ENCODE results near the gene NRL. TPM values are rescaled to one million over a fixed set of nuclear protein-coding genes. Genes with fewer than 3 reads are reported as not detected.
A peak's percentile ranks its signal among the peaks of the same experiment; 100 is the strongest.
"Not testable (repeated sequence)": the region's sequence is repeated elsewhere in the genome, so short reads cannot be mapped to it uniquely, and the experiment has no call there.

NRL gene
- total and polyA plus RNA-seq, 2 donors (not counting 1 experiment from before 2014, with no cell fraction given) = 0.45 to 0.99 TPM

GRCh38 chr14:24052656-24053547 lies 61.8 kb downstream of the NRL start:
- Histone ChIP-seq H2AFZ (ENCODE audit: low read length) (no peak overlapping the region), H3K4me1 (ENCODE audit: control insufficient read depth, extremely low read depth, insufficient read depth, low read length) (no peaks in the 10 kb centered on the region), H3K27me3 (ENCODE audit: control insufficient read depth, insufficient read depth, low read length) (peaks cover 16% of the 10 kb centered on the region), H4K20me1 (ENCODE audit: control insufficient read depth, extremely low read depth, insufficient read depth, low read length) (no peaks in the 10 kb centered on the region), H3K79me2 (ENCODE audit: control insufficient read depth, insufficient read depth, low read length) (no peaks in the 10 kb centered on the region), H3K36me3 (ENCODE audit: control insufficient read depth, insufficient read depth, low read length) (no peaks in the 10 kb centered on the region), H3K27ac (ENCODE audit: insufficient read depth, low read length) (no peak overlapping the region), H3K9me3 (ENCODE audit: control insufficient read depth, insufficient read depth, low read depth, low read length) (no peaks in the 10 kb centered on the region), H3K4me2 (ENCODE audit: extremely low read depth, insufficient read depth, low read length) (peak overlapping the region; percentile 91), H3K4me3 (replicated peaks in 1 of 4; ENCODE audit: control extremely low read depth in 1 of 4, insufficient read depth in 1 of 4, low read depth in 3 of 4, low read length in 4 of 4) (peak overlapping the region in 1 of 4 experiments; percentile 59), H3K9ac (ENCODE audit: insufficient read depth, low read length) (no peak overlapping the region)
- TF ChIP-seq EZH2 (IDR thresholded peaks at IDR 0.05; ENCODE audit: low read length, missing control alignments) = no peak
- DNase-seq (ENCODE audit: low read depth in 2 of 2) = no peak

GRCh38 chr14:24051789-24052655 lies 62.7 kb downstream of the NRL start, which contains the start of gene CARMIL3:
Gene CARMIL3, plus strand, starts transcription at chr14:24052009. Its CDS starts 145 bp downstream, at chr14:24052154.
- Histone ChIP-seq H3K4me2 (ENCODE audit: extremely low read depth, insufficient read depth, low read length) (peak within 1 kb of the TSS; percentile 91), H3K4me3 (replicated peaks in 1 of 4; ENCODE audit: control extremely low read depth in 1 of 4, insufficient read depth in 1 of 4, low read depth in 3 of 4, low read length in 4 of 4) (peak within 1 kb of the TSS; percentile 38 to 59 (median 50)), H3K36me3 (ENCODE audit: control insufficient read depth, insufficient read depth, low read length) (no peaks in the 10 kb centered on the region), H2AFZ (ENCODE audit: low read length) (peak within 1 kb of the TSS; percentile 55), H3K4me1 (ENCODE audit: control insufficient read depth, extremely low read depth, insufficient read depth, low read length) (no peaks in the 10 kb centered on the region), H4K20me1 (ENCODE audit: control insufficient read depth, extremely low read depth, insufficient read depth, low read length) (no peaks in the 10 kb centered on the region), H3K9me3 (ENCODE audit: control insufficient read depth, insufficient read depth, low read depth, low read length) (no peaks in the 10 kb centered on the region), H3K27me3 (ENCODE audit: control insufficient read depth, insufficient read depth, low read length) (peaks cover 19% of the 10 kb centered on the region), H3K79me2 (ENCODE audit: control insufficient read depth, insufficient read depth, low read length) (no peaks in the 10 kb centered on the region), H3K9ac (ENCODE audit: insufficient read depth, low read length) (peak within 1 kb of the TSS; percentile 42), H3K27ac (ENCODE audit: insufficient read depth, low read length) (no peak within 1 kb of the TSS)
- TF ChIP-seq EZH2 (IDR thresholded peaks at IDR 0.05; ENCODE audit: low read length, missing control alignments) (no peak), CTCF (conservative IDR thresholded peaks at IDR 0.05 in 1 of 2, IDR thresholded peaks at IDR 0.05 in 1 of 2; ENCODE audit: low read depth in 1 of 2, low read length in 2 of 2) (no peak)
- peak; percentile 34 to 41 for DNase-seq (ENCODE audit: low read depth in 2 of 2)

GRCh38 chr14:24051176-24051788 lies 63.5 kb downstream of the NRL start:
- no peak for DNase-seq (ENCODE audit: low read depth in 2 of 2)
- H2AFZ ChIP-seq (ENCODE audit: low read length) = peak overlapping the region; percentile 46
- TF ChIP-seq EZH2 (IDR thresholded peaks at IDR 0.05; ENCODE audit: low read length, missing control alignments) (no peak), CTCF (conservative IDR thresholded peaks at IDR 0.05 in 1 of 2, IDR thresholded peaks at IDR 0.05 in 1 of 2; ENCODE audit: low read depth in 1 of 2, low read length in 2 of 2) (no peak)
- no peak overlapping the region for H3K27ac ChIP-seq (ENCODE audit: insufficient read depth, low read length)
- peak overlapping the region; percentile 91 for H3K4me2 ChIP-seq (ENCODE audit: extremely low read depth, insufficient read depth, low read length)
- H3K4me1 ChIP-seq (ENCODE audit: control insufficient read depth, extremely low read depth, insufficient read depth, low read length) = no peaks in the 10 kb centered on the region
- H3K36me3 ChIP-seq (ENCODE audit: control insufficient read depth, insufficient read depth, low read length) = no peaks in the 10 kb centered on the region
- H3K4me3 ChIP-seq (replicated peaks in 1 of 4; ENCODE audit: control extremely low read depth in 1 of 4, insufficient read depth in 1 of 4, low read depth in 3 of 4, low read length in 4 of 4) = peak overlapping the region in 3 of 4 experiments; percentile 46 to 59 (median 54)
- H3K9me3 ChIP-seq (ENCODE audit: control insufficient read depth, insufficient read depth, low read depth, low read length) = no peaks in the 10 kb centered on the region
- peak overlapping the region; percentile 42 for H3K9ac ChIP-seq (ENCODE audit: insufficient read depth, low read length)
- peaks cover 19% of the 10 kb centered on the region for H3K27me3 ChIP-seq (ENCODE audit: control insufficient read depth, insufficient read depth, low read length)
- H3K79me2 ChIP-seq (ENCODE audit: control insufficient read depth, insufficient read depth, low read length) = no peaks in the 10 kb centered on the region
- H4K20me1 ChIP-seq (ENCODE audit: control insufficient read depth, extremely low read depth, insufficient read depth, low read length) = no peaks in the 10 kb centered on the region

- DNase-seq (ENCODE audit: low read depth in 2 of 2); H3K4me1 ChIP-seq (ENCODE audit: control insufficient read depth, extremely low read depth, insufficient read depth, low read length); H2AFZ ChIP-seq (ENCODE audit: low read length); H3K9ac ChIP-seq (ENCODE audit: insufficient read depth, low read length); H3K4me2 ChIP-seq (ENCODE audit: extremely low read depth, insufficient read depth, low read length); H3K9me3 ChIP-seq (ENCODE audit: control insufficient read depth, insufficient read depth, low read depth, low read length); H3K36me3 ChIP-seq (ENCODE audit: control insufficient read depth, insufficient read depth, low read length); H4K20me1 ChIP-seq (ENCODE audit: control insufficient read depth, extremely low read depth, insufficient read depth, low read length); H3K79me2 ChIP-seq (ENCODE audit: control insufficient read depth, insufficient read depth, low read length); H3K27ac ChIP-seq (ENCODE audit: insufficient read depth, low read length); H3K4me3 ChIP-seq (replicated peaks in 1 of 4; ENCODE audit: control extremely low read depth in 1 of 4, insufficient read depth in 1 of 4, low read depth in 3 of 4, low read length in 4 of 4): not testable (repeated sequence)
- peaks cover 19% of the 10 kb centered on the region for H3K27me3 ChIP-seq (ENCODE audit: control insufficient read depth, insufficient read depth, low read length)
Observed at GRCh38 chr14:24050753-24051152, 64.0 kb downstream of the NRL start.

Data from fibroblast of lung (primary cell).